HPDE6-E6E7 (cell line): ENCODE measurements around the gene TXNDC5.
"Not testable (repeated sequence)": the region's sequence is repeated elsewhere in the genome, so short reads cannot be mapped to it uniquely, and the experiment has no call there.

Experiments used
- DNase-seq: peaks from one replicate; pipeline ENCODE4 v3.0.0; 2011; ENCODE audit warnings: missing footprints; ENCODE audit errors: extremely low spot score

The TXNDC5 gene

DNA sequence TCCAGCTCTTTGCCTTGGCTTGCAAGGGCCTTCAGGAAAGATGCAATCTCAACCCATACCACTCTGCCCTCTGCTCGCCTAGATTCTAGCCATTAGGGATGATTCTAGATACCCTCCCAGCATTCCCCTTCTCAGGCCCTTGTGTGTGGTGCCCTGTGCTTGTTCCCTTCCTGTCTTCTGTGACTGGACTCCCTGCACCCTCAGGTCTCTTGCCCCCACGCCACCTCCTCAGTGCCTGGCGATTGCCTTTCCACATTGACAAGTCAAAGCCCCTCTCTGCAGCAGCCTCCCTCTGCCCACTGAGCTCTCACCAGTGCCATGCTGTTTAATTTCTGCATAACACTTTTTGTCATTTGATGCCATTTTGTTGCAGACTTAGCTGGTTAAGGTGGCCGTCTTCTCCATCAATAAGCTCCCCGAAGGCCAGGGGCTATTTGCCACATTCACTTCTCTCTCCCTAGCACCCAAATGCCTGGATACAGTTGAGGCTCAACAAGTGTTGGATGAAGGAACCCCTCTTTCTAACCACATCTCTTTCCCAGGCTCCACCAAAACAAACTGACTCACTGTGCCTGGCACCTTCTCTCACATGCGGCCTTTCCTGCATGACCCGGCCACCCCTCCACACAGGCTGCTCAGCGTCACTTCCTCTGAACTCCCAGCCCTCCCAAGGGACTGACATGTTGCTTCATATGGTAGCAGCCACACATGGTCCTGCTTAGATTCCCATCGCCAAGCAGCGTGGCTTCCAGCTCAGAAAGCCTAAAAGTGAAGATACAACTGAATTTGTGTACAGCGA, 4.6 kb upstream of the TXNDC5 start:
- DNase-seq, result no peak

DNA sequence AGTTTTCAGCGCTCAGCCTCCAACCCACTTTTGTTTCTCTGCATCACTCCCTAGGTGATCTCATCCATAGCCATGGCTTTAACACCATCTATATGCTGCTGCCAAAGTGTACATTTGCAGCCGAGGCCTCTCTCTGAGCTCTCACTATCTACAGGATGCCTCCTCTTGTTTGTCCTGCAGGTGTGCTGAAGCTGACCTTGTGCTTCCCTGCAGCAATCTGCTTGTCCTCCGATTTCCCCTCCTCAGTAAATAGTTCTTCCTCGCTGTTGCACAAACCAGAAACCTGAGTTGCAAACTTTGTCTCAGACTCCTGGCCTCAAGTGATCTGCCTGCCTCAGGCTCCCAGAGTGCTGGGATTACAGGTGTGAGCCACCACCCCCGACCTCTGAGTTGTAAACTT, 3.7 kb upstream of the TXNDC5 start:
- DNase-seq, result no peak

DNA sequence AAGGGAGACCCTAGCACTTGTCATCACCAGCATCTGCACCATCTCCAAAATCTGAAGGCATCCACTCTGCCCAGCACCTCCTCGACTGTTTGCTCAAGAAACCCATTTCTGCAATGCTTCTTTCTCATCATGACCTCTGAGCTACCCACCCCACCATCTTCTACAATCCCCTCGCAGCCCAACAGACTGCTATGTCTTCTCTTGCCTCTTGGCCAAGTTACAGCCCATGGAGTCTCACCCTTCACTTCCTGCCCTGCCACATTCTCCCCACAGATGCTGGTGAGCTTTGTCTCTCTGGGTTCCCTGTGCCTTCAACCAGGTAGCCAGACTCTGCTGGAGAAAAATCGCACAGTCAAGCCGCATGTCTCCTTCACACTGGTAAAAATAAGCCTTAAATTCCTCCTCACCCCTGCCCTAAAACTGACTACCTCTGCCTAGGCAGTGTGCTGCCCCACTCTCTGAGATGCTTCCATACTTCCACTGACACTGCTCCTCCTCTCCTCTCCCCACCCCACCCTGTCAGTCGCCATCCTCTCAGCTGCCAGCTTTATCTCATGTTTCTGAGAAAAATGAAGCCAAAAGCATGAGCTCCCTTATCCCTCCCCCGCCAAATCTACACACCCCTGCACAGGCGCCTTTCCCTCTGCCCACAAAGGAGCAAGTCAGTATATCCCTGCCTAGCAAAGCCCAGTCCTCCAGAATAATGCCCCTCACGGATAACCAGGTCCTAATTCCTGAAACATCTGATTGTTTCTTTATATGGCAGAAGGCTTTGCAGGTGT, 2.3 kb upstream of the TXNDC5 start:
- no peak for DNase-seq

DNA sequence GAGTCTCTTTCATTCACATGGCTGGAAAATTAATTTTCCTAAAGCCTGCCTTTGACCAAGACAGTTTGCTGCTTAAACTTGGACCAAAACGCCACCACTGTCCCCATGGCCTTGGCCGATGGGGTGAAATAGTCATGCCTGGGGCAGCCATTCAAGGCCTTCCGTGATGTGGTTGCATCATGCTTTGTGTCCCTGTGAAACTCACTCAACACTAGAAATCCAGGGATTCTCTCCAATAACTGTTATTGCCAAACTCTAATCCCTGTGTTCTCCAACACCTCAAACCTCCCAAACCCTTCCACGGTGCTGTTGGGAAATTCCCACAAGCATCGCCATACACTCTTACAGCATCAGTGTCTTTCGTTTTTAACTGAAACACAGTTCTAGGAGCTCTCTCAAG, 1.4 kb upstream of the TXNDC5 start:
- DNase-seq, result no peak

DNA sequence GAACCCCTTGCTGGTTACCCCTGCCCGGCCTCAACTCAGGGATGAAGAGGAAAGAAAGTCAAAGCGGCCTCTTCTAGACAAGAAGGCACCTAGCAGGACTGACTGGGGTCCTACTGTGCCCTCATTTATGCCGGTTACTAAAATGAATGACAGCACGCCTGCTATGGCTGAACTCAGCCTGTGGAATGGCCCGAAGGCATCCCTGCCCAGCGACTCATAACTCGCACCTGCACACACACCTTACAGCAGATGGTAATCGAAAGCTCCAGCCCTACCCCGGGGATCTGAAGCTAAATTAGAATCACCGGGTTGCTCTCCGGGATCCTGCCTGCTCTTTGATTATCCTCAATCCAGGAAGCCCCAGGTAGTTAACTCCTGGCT, 747 bp upstream of the TXNDC5 start:
- peak; percentile 35 for DNase-seq

DNA sequence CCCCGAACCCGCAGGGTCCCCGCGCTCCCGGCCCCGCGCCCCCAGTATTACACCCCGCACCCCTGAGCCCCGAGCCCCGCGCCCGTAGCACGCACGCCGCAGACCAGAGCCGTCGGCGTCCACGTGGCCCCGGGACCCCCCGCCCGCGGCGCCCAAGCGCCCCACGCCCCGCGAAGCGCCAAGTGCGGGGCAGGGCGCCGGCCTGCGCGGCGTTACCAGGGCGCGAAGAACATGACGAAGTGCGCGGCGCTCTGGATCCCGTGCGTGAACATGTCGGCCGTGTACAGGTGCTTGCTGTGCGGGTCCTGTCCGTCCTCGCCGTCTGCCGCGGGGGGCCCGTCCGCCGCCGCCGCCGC, 312 bp downstream of the TXNDC5 start:
- DNase-seq, result no peak

DNA sequence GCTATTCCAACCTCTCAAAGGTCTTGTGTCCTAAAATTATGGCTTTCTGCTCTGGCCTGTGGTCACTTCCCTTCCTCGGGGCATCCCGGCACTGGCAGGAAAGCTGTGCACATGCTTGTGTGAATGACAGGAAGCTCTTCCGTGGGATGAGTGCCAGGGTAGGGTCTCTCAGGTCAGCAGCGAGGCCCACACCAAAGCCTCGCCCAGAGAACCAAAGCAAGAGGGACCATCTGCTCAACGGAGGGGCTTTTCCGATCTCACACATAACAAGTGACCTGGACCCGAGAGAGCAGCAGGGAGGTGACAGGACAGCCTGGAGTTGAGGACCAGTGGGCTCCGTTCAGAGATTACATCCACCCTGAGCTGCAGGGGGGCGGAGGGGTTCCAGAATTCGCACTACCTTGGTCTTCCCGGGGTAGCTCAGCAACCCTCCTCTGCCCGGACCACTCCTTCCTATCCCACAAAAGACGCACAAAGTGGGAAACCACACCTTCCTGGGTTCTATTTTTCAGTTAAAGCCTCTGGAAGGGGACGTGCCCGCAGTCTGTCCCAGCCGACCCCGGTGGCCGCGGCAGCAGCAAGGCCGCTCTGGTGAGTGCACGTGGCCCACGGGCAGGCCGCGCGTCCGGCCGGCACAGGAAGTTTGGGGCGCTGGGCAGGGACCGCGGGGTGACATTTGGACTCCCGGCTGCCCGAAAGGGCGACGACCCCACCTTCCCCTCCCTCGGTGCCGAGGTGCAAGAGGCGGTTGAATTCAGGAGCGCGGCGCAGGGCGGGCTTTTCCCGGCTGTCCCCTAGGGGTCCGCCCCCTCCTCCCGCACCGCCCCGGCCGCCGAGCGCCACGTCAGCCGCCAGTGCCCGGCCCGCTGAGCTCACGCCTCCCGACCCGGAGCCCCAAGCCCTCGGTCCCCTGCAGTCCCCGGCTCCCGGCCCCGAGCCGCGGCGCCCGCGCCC, 988 bp downstream of the TXNDC5 start:
- DNase-seq, result peak; percentile 55

DNA sequence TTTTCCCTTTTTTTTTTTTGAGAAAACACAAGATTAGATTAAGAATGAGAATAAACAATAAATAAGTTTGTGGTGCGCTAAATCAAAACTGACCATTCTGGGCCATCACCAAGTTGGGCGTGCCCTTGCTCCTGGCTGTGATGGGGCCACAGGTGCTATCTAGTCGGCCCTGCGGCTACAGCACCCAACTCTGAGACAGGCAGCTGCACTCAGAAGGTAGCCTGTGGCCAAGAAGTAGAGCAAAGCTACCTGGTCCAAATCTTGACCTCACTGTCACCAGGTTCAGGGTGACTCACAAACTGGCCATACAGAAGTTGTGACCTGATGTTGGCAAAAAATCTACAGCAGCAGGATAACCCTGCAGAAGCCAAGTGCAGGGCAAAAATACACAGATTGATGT, 3.4 kb downstream of the TXNDC5 start:
- DNase-seq, result no peak

DNA sequence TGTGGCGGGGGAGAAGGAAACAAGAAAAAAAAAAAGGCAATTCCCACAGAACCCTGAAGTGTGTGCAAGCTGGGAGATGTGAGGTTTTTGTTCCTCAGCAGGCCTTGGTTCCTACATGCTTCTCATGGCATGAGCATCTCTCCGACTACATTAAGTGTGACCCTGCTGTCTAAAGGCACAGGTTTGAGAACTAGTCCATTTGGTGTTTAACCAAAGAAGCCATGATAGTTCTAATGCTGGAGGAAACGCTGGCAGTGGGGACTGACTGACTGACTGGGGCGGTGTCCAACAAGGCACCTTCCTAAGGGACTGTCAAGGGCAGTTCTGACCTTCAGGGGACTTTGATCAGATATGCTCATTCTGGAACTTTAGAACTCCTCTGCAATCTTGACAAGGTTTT, 3.8 kb downstream of the TXNDC5 start:
- DNase-seq, result no peak

DNA sequence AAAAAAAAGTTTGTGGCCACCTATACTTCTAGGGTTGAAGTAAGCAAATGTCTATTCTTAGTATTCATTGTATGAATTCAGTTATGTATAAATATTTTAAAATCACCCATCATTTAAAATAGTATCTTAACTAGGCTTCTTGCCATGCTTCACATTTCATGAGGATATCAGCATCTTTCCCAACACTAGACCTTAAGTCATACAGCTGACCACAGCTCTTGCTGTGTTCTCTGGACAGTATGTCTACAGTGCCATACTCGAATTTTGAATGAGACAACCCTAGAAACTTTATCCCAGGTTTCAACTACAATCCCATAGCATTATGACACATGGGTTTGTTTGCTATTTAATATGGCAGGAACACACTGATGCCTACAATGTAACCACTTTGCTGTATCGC, 5.2 kb downstream of the TXNDC5 start:
- DNase-seq, result no peak

DNA sequence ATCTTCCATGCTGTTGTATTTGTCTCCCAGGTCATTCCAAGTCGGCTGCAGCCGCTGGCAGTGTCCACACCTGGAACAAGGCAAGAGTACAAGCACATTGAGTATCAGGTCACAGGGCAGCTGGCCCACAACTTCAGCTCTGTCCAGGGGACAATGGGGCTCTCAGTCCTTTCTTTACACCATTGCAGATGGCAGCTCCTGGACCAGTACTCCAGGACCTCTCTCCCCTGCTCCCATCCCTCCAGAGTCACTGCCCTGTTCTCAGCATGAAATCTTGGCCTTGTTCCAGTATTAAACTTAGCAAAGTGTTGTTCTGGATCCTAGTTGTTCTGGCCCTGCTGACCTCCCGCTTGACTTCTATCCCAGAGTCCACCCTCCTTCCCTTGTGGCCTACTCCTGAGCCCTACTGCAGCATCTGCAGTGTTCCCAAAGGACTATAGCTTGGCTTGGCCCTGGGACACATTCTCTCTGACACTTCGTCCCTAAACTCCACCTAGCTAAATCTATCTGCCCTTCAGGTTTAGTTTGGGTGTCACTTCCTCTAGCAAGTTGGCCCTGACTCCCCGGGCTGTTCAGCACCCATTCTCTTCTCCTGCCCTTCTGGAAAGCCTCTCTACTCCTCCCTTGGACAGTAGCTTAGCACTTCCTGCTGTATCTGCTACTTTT, 5.8 kb downstream of the TXNDC5 start:
- no peak for DNase-seq

DNA sequence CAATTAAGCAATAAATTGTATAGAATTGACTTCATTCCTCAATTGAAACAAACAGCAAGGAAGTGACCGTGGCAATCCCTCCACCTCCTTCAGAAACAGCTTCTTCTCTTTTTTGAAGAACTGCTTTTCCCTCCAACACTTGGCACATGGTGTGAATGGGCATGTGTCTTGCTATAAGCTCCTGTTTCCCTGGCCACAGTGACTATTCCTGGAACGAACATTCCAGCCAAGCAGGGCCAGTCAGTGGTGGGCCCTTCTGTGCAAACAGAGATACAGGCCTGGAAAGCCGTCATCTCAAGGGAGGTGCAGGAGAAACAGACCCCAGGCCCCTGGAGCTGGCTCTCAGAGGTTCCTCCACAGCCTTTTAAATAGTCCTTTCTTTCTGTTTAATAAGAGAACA, 6.9 kb downstream of the TXNDC5 start:
- DNase-seq, result no peak

DNA sequence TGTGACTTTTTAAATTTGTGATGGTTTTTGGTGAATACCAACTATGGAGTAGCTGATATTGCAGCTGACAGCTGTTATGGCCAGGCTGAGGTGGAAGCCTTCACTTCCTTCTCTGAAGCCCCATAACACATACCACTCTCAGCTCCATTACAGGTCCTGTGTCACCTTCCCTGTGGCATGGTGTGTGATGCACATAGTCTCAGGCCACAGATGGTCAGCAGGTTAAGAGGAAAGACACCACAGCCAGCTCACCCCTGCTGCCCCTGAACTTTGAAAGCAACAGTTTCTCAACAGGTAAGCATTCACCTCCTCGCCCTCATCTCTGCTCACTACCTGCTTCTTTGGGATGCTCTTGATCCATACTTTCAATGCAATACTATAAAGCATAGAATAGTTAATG, 7.7 kb downstream of the TXNDC5 start:
- no peak for DNase-seq

DNA sequence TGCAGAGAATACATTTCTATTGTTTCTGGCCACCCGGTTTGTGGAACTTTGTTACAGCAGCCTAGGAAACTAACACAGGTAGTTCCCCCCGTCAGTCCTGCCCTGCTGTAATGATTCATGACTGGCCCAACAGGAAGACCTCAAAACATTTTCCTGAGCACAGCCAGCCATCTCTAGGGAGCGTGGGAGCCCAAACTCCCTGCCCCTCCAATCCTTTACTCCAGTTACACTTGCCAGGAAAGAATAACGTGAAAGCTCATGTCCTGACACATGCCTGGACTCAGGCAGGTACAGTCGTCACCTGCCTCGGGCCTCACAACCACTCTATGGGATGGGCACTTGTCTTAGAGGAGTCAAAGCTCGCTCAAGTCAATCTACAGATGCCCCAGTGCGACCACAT, 8.4 kb downstream of the TXNDC5 start:
- peak; percentile 11 for DNase-seq

DNA sequence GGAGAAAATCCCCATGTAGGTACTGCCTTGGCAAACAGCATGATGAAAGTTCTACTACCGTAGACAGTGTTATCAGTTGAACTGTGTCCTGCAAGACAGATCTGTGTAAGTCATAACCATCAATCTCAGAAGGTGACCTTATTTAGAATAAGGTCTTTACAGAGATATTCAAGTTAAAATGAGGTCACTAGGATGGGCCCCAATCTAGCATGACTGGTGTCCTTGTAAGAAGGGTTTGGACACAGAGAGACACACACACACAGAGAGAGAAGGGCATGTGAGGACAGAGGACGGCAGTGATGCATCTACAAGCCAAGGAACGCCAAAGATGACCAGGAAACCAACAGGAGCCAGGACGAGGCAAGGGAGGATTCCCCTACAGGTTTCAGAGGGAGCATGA, 8.8 kb downstream of the TXNDC5 start:
- DNase-seq, result no peak

DNA sequence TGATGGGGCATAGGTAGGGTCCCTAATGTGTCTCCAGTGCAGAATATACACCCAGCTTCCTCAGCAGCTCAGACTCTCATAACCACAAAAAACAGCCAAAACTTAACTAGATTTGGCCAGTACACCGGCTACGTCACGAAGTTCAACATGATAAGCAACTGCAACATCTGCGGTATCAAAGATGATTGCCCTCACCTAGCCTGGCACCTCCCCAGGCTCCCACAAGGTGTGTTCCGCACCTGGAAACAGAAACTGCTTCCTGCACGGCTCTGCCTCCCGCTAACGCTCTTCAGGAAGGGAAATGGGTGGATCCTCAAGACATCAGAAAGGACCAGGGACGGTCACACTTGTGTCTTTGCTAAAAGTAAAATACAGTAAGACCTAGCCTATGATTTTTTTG, 9.5 kb downstream of the TXNDC5 start:
- DNase-seq, result no peak

DNA sequence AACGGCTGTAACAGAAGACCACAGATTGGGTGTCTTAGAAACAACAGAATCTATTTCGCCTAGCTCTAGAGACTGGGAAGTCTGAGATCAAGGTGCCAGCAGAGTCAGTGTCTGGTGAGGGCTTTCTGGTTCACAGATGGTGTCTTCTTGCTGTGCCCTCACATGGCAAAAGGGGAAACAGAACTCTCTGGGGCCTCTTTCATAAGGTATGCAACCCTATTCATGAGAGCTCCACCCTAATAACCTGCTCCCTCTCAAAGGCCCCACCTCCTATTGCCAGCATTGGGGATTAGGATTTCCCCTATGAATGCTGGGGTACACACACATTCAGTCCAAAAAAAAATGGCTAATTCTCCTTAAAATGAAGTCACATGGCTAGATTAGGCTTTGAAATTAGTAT, 10.0 kb downstream of the TXNDC5 start:
- no peak for DNase-seq

DNA sequence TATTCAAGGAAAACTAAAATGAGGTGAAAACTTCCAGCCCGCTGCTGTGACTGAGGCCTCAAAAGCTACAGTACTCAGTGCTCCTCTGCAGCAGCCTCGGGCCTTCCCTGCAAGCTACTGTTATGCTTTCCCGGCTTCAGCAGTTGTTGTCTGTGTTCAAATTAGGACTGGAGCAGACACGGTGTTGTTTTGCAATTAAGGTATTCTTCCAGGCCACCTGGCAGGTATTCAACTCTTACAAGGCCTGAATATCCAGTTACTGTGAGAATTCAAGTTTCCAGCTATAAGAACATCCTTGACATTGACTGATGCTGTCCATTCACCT, 10.7 kb downstream of the TXNDC5 start:
- DNase-seq, result no peak

DNA sequence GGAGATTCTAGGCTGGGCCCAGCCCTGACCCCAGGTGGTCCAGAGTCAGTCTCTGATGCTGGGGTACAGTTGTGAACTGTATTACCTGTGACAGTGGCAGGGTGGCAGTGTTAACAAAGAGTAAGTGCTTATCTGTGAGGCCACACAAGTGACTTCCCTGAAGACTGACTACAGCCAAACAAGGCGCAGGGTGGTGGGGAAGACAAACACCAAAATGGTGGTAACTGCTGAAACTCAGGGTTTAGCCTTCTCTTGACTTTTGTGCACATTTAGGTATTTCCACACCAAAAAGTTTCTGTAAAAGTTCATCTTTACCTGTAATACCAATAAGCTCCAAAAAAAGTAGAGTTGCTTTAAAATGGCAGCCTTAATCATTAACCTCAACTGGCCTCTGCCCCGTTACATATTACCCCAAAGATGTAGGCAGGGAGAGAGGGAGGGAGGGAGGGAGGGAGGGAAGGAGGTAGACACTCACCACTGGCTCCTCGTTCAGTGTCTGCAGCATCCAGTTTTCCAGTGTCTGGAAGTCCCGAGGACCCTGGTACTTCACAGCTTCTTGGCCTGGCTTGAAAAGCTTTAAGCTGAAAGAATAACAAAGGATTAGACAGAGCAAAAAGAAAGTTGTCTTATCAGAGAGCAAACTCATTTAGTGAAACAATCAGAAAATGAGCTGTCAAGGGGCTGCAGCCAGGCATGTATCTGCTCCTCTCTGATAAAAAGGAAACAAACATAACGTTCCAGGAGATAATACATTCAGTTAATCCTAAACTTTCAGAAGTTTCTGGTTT, 11.3 kb downstream of the TXNDC5 start:
- no peak for DNase-seq

DNA sequence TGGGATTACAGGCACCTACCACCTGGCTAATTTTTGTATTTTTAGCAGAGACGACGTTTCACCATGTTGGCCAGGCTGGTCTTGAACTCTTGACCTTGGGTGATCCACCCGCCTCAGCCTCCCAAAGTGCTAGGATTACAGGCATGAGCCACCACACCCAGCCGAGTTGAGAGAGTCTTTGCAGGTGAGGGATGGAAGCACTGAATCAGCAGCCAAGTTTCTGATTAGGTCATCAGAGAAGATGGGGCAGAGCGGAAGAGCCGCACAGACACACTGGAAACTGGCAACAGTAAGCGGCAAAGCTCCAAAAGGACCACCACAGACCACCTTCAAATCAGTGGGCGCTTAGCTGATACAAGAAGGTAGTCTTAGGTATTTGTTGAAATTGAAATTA, 12.4 kb downstream of the TXNDC5 start:
- DNase-seq, result not testable (repeated sequence)
